ENCODE measurements around the gene C12orf42. TPM values are rescaled to one million over a fixed set of nuclear protein-coding genes. Genes with fewer than 3 reads are reported as not detected.

Gene C12orf42
- total RNA-seq, 1 experiment from 2014 or later: not detected

DNA sequence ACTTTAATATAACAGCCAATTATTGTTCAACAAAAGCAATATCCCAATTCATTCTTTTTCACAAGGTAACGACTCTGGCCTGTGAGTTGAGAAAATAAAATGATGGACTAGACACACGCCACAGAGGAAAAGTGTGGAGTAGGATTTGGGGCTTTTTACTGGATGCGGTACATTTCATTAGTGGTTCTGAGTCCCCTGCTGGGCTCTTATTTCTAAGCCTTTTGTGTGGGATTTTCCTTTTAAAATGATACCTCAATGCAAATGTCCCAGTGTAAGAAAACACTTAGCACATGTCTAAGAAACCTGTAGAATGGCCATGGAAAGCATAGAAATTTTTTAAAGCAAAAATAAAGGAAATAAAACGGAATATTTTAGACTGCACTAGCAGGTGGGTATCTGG, 73.4 kb downstream of the C12orf42 start:
- H3K4me1 Mint-ChIP-seq: peaks cover 16 to 21% of the 10 kb centered on the region in 2 experiments
- Histone ChIP-seq H3K4me1 (ENCODE audit: insufficient read depth, low read length) (no peaks in the 10 kb centered on the region), H3K56ac (ENCODE audit: insufficient read length, low read depth, low read length) (no peak overlapping the region), H2BK12ac (ENCODE audit: insufficient read length, low read depth, low read length) (no peak overlapping the region), H3K9ac (ENCODE audit: extremely low read depth, insufficient read length, low read length) (no peak overlapping the region), H3K27ac (ENCODE audit: insufficient read length, low read depth, low read length) (no peak overlapping the region), H3K4me2 (ENCODE audit: insufficient read depth, insufficient read length, low read length) (no peak overlapping the region), H3K18ac (ENCODE audit: insufficient read length, low read depth, low read length) (no peak overlapping the region), H2BK5ac (ENCODE audit: insufficient read length, low read length) (no peak overlapping the region), H3K23ac (ENCODE audit: insufficient read length, low read depth, low read length) (no peak overlapping the region), H3K9me3 (ENCODE audit: control insufficient read depth, low read depth, low read length) (no peaks in the 10 kb centered on the region), H2BK15ac (ENCODE audit: low read depth, low read length) (no peak overlapping the region), H4K8ac (replicated peaks; ENCODE audit: insufficient read length, low read depth, low read length) (no peak overlapping the region), H4K91ac (ENCODE audit: insufficient read length, low read depth, low read length) (no peak overlapping the region), H2AK5ac (ENCODE audit: insufficient read length, low read length) (no peak overlapping the region), H3K14ac (ENCODE audit: insufficient read depth, low read length) (no peak overlapping the region), H2BK120ac (ENCODE audit: low read depth, low read length, poor library complexity, severe bottlenecking) (no peak overlapping the region), H3K4ac (ENCODE audit: low read depth, low read length) (no peak overlapping the region), H3K27me3 (ENCODE audit: insufficient read depth, low read length) (no peaks in the 10 kb centered on the region), H3K23me2 (ENCODE audit: insufficient read length, low read depth, low read length, poor library complexity, severe bottlenecking) (no peaks in the 10 kb centered on the region), H2AFZ (ENCODE audit: low read length) (no peak overlapping the region), H2BK20ac (ENCODE audit: low read depth, low read length, poor library complexity, severe bottlenecking) (no peak overlapping the region), H3K79me2 (ENCODE audit: insufficient read depth, low read length) (no peaks in the 10 kb centered on the region), H3T11ph (ENCODE audit: low read length) (no peak overlapping the region), H4K20me1 (ENCODE audit: control insufficient read depth, insufficient read depth, insufficient read length) (no peaks in the 10 kb centered on the region), H3K79me1 (ENCODE audit: insufficient read depth, low read depth, low read length, poor library complexity, severe bottlenecking) (no peaks in the 10 kb centered on the region), H4K5ac (ENCODE audit: insufficient read length, low read depth, low read length) (no peak overlapping the region)
- WGBS (ENCODE audit: extremely low coverage, insufficient read length, low lambda C conversion rate): no CpG with 5 or more reads among the region's 4 CpGs
- H3K27me3 Mint-ChIP-seq (ENCODE audit: low read depth): no peaks in the 10 kb centered on the region
- no peak overlapping the region for H3K4me3 Mint-ChIP-seq
- H3K9me3 Mint-ChIP-seq: no peaks in the 10 kb centered on the region; a peak in 1 of 5 replicates
- TF ChIP-seq, protein P1, sequence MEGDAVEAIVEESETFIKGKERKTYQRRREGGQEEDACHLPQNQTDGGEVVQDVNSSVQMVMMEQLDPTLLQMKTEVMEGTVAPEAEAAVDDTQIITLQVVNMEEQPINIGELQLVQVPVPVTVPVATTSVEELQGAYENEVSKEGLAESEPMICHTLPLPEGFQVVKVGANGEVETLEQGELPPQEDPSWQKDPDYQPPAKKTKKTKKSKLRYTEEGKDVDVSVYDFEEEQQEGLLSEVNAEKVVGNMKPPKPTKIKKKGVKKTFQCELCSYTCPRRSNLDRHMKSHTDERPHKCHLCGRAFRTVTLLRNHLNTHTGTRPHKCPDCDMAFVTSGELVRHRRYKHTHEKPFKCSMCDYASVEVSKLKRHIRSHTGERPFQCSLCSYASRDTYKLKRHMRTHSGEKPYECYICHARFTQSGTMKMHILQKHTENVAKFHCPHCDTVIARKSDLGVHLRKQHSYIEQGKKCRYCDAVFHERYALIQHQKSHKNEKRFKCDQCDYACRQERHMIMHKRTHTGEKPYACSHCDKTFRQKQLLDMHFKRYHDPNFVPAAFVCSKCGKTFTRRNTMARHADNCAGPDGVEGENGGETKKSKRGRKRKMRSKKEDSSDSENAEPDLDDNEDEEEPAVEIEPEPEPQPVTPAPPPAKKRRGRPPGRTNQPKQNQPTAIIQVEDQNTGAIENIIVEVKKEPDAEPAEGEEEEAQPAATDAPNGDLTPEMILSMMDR (conservative IDR thresholded peaks at IDR 0.05): no peak
- peaks cover 0 to 6% (median 0%) of the 10 kb centered on the region in 3 experiments; a peak in 3 of 7 replicates for H3K36me3 Mint-ChIP-seq (ENCODE audit: insufficient read depth in 1 of 3, low read depth in 3 of 3)
- DNase-seq: no peak
- peak overlapping the region in 1 of 3 experiments; percentile 12; a peak in 1 of 7 replicates for H3K27ac Mint-ChIP-seq
